Testis (tissue), 3 donors: Measurements from ENCODE around the gene ARHGAP25. TPM values are rescaled to one million over a fixed set of nuclear protein-coding genes. Genes with fewer than 3 reads are reported as not detected.
A peak's percentile ranks its signal among the peaks of the same experiment; 100 is the strongest.

Experiments used
- DNase-seq: peaks from one replicate; pipeline ENCODE4 v3.0.0-alpha.2; 2019
- H3K27ac ChIP-seq, 2 donors: fragments of 200-600 bp; sonication (generic); one replicate each; pipeline ENCODE4 v1.5.1; 2019
- H3K27me3 ChIP-seq: fragments of 200-600 bp; sonication (generic); one replicate; pipeline ENCODE4 v1.5.1; 2019
- H3K36me3 ChIP-seq: fragments of 200-600 bp; sonication (generic); one replicate; pipeline ENCODE4 v1.5.1; 2017; ENCODE audit warnings: low read depth; ENCODE audit errors: missing control alignments
- H3K4me1 ChIP-seq: fragments of 200-600 bp; sonication (generic); one replicate; pipeline ENCODE4 v1.5.1; 2019
- H3K4me3 ChIP-seq, 2 donors: fragments of 200-600 bp; sonication (generic); one replicate each; pipeline ENCODE4 v1.5.1; 2017 to 2019
- H3K9me3 ChIP-seq: fragments of 200-600 bp; sonication (generic); one replicate; pipeline ENCODE4 v1.5.1; 2017
- POLR2A ChIP-seq: fragments of 450-650 bp; IDR thresholded peaks from one replicate; pipeline ENCODE4 v1.6.1; 2017; ENCODE audit warnings: antibody characterized with exemption, mild to moderate bottlenecking, moderate library complexity
- WGBS, 2 donors: methylation state at CpG; one replicate each; pipeline ENCODE4 v1.1.5; 2018; 5-methylcytosine and 5-hydroxymethylcytosine counted together
- intact Hi-C: fragments of 100-400 bp; cut with DNase I; formaldehyde crosslinking; loops from one replicate; pipeline ENCODE4 v1.15.1; 2023; ENCODE audit warnings: low total_unique reads
- polyA plus RNA-seq: library from polyadenylated mRNA; stranded (reverse); fragments of 350-450 nt; fragmentation: Illumina TruSeq; extraction: RNeasy Lipid Tissue Mini Kit (QIAGEN cat#74804); gene quantifications from one replicate; pipeline ENCODE4 v1.2.3, GENCODE V29; 2014; ENCODE audit warnings: low read depth, low replicate concordance; ENCODE audit not compliant: insufficient read depth
- total RNA-seq, 2 donors: library from RNA; depleted of rRNA; stranded (reverse); fragments of >200 nt; gene quantifications; one replicate each; pipeline ENCODE4 v1.2.3, GENCODE V29; 2016
- TF ChIP-seq, protein P1 (sequence below), 3 experiments: fragments of 450-650 bp in 2 of 3; fragments of 200-600 bp in 1 of 3; sonication (generic) in 1 of 3; IDR thresholded peaks; one replicate each; pipeline ENCODE4 v1.5.1; 2016 to 2019; ENCODE audit warnings: antibody characterized with exemption in 3 of 3, mild to moderate bottlenecking in 2 of 3, moderate library complexity in 1 of 3

The ARHGAP25 gene
- total and polyA plus RNA-seq, 3 donors from 2014 or later: 6.2 to 8.2 (median 6.7) TPM

DNA sequence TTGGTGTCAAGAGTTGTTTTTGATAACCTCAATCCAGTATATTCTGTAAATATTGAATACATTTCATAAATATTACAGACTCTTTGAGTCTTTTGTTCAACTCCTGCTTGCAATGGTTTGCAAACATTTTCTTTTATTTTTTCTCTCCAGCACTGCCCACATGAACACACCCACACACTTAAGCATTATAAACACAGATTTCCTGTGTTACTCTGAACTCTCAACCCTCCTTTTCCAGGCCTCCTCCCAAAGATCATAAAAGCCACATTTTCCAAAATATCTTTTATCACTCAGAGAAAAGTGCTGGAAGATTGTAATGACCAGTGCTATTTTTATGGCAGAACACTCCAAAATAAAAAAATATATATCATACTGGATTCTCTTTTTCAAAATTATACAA lies 20.5 kb downstream of the ARHGAP25 start:
- intact Hi-C loops: no loop called here
- H3K9me3 ChIP-seq: no peaks in the 10 kb centered on the region
- H3K27ac ChIP-seq: no peak overlapping the region
- DNase-seq: no peak
- TF ChIP-seq, protein P1, sequence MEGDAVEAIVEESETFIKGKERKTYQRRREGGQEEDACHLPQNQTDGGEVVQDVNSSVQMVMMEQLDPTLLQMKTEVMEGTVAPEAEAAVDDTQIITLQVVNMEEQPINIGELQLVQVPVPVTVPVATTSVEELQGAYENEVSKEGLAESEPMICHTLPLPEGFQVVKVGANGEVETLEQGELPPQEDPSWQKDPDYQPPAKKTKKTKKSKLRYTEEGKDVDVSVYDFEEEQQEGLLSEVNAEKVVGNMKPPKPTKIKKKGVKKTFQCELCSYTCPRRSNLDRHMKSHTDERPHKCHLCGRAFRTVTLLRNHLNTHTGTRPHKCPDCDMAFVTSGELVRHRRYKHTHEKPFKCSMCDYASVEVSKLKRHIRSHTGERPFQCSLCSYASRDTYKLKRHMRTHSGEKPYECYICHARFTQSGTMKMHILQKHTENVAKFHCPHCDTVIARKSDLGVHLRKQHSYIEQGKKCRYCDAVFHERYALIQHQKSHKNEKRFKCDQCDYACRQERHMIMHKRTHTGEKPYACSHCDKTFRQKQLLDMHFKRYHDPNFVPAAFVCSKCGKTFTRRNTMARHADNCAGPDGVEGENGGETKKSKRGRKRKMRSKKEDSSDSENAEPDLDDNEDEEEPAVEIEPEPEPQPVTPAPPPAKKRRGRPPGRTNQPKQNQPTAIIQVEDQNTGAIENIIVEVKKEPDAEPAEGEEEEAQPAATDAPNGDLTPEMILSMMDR (IDR thresholded peaks at IDR 0.05): no peak
- no peak for TF ChIP-seq POLR2A
- H3K4me1 ChIP-seq: peaks cover 7% of the 10 kb centered on the region
- no peak overlapping the region for H3K4me3 ChIP-seq
- no peaks in the 10 kb centered on the region for H3K27me3 ChIP-seq
- no peaks in the 10 kb centered on the region for H3K36me3 ChIP-seq

DNA sequence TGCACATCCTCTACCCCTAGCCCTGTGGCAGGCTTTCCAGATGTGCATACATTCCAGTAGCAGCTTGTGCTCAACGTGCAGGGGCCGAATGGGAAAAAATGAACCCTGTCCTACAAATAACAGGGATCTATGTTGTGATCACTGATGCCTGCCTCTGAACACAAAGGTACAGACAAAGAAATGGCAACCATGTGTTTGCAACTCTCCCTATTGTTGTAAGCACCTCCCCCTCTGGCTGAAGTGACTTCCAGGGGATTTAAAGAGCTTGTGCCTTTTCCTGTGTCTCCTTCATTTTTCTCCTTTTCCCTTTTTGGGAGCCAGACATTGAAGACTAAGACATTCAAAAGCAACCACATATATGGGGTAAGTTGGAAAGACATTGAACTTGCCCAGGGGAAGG lies 21.6 kb downstream of the ARHGAP25 start:
- no peak overlapping the region for H3K4me3 ChIP-seq
- DNase-seq: no peak
- H3K36me3 ChIP-seq: no peaks in the 10 kb centered on the region
- no peak overlapping the region for H3K27ac ChIP-seq
- 53 to 85% methylated on average over 2 of the region's 2 CpGs for WGBS, 2 donors
- peaks cover 7% of the 10 kb centered on the region for H3K4me1 ChIP-seq
- H3K27me3 ChIP-seq: no peaks in the 10 kb centered on the region
- intact Hi-C loops: no loop called here
- no peaks in the 10 kb centered on the region for H3K9me3 ChIP-seq
- TF ChIP-seq, protein P1 (IDR thresholded peaks at IDR 0.05): no peak
- TF ChIP-seq POLR2A: no peak

DNA sequence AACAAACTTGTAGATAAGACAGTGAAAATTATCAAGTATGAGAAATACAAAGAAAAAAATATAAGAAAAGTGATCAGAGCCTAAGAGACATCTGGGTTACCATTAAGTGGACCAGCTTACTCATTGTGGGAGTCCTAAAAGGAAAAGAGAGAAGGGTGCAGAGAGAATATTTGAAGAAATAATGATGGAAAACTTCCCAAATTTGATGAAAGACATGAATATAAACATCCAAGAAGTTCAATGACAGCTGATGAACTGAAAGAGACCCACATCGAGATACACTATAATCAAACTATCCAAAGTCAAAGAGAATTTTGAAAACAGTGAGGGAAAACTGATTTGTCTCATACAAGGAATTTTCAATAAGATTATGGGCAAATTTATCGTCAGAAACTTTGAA lies 22.5 kb downstream of the ARHGAP25 start:
- Histone ChIP-seq H3K4me1 (peaks cover 7% of the 10 kb centered on the region), H3K36me3 (no peaks in the 10 kb centered on the region), H3K27ac (no peak overlapping the region), H3K27me3 (no peaks in the 10 kb centered on the region), H3K4me3 (no peak overlapping the region), H3K9me3 (no peaks in the 10 kb centered on the region)
- intact Hi-C loops: no loop called here
- TF ChIP-seq, protein P1 (IDR thresholded peaks at IDR 0.05): no peak
- TF ChIP-seq POLR2A: no peak
- DNase-seq: no peak
- 79 to 88% methylated on average over 2 of the region's 2 CpGs for WGBS, 2 donors

DNA sequence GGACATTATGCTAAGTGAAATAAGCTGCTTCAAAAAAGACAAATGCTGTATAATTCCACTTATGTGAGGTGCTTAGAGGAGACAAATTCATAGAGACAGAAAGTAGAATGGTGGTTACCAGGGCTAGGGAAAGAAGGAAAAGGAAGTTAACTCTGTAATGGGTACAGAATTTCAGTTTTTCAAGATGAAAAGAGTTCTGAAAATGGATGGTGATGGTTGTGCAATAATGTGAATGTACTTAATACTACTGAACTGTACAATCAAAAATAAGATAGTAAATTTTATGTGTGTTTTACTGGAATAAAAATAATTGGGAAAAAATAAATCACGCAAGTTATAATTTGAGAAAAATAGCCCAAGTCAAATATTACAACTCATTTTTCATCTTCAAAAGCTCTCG lies 27.5 kb downstream of the ARHGAP25 start:
- H3K4me3 ChIP-seq: no peak overlapping the region
- no peaks in the 10 kb centered on the region for H3K36me3 ChIP-seq
- H3K27ac ChIP-seq: peak overlapping the region in 1 of 2 donors; percentile 64
- TF ChIP-seq, protein P1 (IDR thresholded peaks at IDR 0.05): no peak
- no peak for TF ChIP-seq POLR2A
- no peaks in the 10 kb centered on the region for H3K27me3 ChIP-seq
- no peaks in the 10 kb centered on the region for H3K9me3 ChIP-seq
- H3K4me1 ChIP-seq: peaks cover 28% of the 10 kb centered on the region
- WGBS, 2 donors: 81 to 85% methylated on average over 2 of the region's 2 CpGs
- intact Hi-C loops: no loop called here
- DNase-seq: no peak

DNA sequence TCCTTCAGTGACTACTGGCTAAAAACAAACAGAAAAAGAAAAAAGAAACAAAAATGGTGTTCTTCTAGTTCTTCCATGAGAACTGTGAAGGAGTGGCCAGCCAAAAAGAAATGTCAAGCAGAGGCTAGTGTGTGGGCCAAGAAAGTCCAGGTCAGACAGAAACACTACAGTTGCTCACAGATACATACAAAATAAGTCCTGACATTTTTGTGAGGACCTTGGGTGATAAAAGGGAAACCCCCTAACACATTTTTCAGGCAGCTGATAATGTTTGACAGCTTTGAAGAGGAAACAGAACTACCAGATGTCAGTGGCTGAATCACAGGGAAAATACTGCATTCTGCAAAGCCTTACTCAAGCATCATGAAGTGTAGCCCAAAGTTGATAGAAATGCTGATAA lies 28.1 kb downstream of the ARHGAP25 start:
- no peak for TF ChIP-seq POLR2A
- TF ChIP-seq, protein P1 (IDR thresholded peaks at IDR 0.05): no peak
- Histone ChIP-seq H3K27me3 (no peaks in the 10 kb centered on the region), H3K4me1 (peaks cover 28% of the 10 kb centered on the region), H3K36me3 (no peaks in the 10 kb centered on the region), H3K27ac (peak overlapping the region in 1 of 2 donors; percentile 64), H3K9me3 (no peaks in the 10 kb centered on the region), H3K4me3 (no peak overlapping the region)
- intact Hi-C loops: no loop called here
- no peak for DNase-seq
